ENCODE results near the gene KRT7. TPM values are rescaled to one million over a fixed set of nuclear protein-coding genes. Genes with fewer than 3 reads are reported as not detected.

The KRT7 gene
- total RNA-seq, 1 experiment from 2014 or later = 10.0 TPM

DNA sequence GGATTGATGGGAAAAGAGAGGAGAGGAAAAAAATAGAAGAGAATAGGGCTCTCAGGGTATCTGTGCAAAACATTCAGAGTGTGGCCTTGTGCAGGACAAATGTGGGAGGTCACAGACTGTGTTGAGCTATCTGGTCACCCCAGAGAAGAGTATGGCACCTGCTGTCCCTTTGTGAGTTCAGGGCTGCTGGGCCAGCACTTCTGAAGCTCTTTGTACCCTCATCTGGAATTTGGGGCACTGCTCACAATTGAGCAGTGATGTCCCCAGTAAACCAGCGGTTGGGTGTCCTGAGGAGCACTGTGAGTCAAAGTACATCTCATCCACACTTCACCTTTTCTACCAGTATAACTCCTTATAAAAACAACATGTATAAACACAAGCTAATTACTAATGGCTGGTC, 60.9 kb downstream of the KRT7 start:
- Histone ChIP-seq H4K8ac (replicated peaks; ENCODE audit: insufficient read length, low read depth, low read length) (no peak overlapping the region), H2BK20ac (ENCODE audit: low read depth, low read length, poor library complexity, severe bottlenecking) (no peak overlapping the region), H2AK5ac (ENCODE audit: insufficient read length, low read length) (no peak overlapping the region), H2BK5ac (ENCODE audit: insufficient read length, low read length) (no peak overlapping the region), H3K9me3 (ENCODE audit: control insufficient read depth, low read depth, low read length) (no peaks in the 10 kb centered on the region), H3K4me1 (ENCODE audit: insufficient read depth, low read length) (no peaks in the 10 kb centered on the region), H3K23me2 (ENCODE audit: insufficient read length, low read depth, low read length, poor library complexity, severe bottlenecking) (no peaks in the 10 kb centered on the region), H2AFZ (ENCODE audit: low read length) (no peak overlapping the region), H3K9ac (ENCODE audit: extremely low read depth, insufficient read length, low read length) (no peak overlapping the region), H3K27me3 (ENCODE audit: insufficient read depth, low read length) (no peaks in the 10 kb centered on the region; the same call in 1 of the 2 replicates), H3K18ac (ENCODE audit: insufficient read length, low read depth, low read length) (no peak overlapping the region), H2BK120ac (ENCODE audit: low read depth, low read length, poor library complexity, severe bottlenecking) (no peak overlapping the region), H3K4ac (ENCODE audit: low read depth, low read length) (no peak overlapping the region), H3K27ac (ENCODE audit: insufficient read length, low read depth, low read length) (no peak overlapping the region), H3K23ac (ENCODE audit: insufficient read length, low read depth, low read length) (no peak overlapping the region), H3K56ac (ENCODE audit: insufficient read length, low read depth, low read length) (no peak overlapping the region), H3K4me2 (ENCODE audit: insufficient read depth, insufficient read length, low read length) (no peak overlapping the region), H3K79me2 (ENCODE audit: insufficient read depth, low read length) (no peaks in the 10 kb centered on the region), H2BK15ac (ENCODE audit: low read depth, low read length) (no peak overlapping the region), H3K79me1 (ENCODE audit: insufficient read depth, low read depth, low read length, poor library complexity, severe bottlenecking) (no peaks in the 10 kb centered on the region), H4K91ac (ENCODE audit: insufficient read length, low read depth, low read length) (no peak overlapping the region), H3T11ph (ENCODE audit: low read length) (no peak overlapping the region), H4K5ac (ENCODE audit: insufficient read length, low read depth, low read length) (no peak overlapping the region), H4K20me1 (ENCODE audit: control insufficient read depth, insufficient read depth, insufficient read length) (no peaks in the 10 kb centered on the region), H3K14ac (ENCODE audit: insufficient read depth, low read length) (no peak overlapping the region), H2BK12ac (ENCODE audit: insufficient read length, low read depth, low read length) (no peak overlapping the region)
- Mint-ChIP-seq H3K27me3 (ENCODE audit: low read depth) (peaks cover 34% of the 10 kb centered on the region), H3K4me1 (peaks cover 0 to 4% of the 10 kb centered on the region in 2 experiments; a peak in 2 of 4 replicates), H3K9me3 (no peaks in the 10 kb centered on the region), H3K27ac (no peak overlapping the region), H3K4me3 (no peak overlapping the region), H3K36me3 (ENCODE audit: insufficient read depth in 1 of 3, low read depth in 3 of 3) (no peaks in the 10 kb centered on the region)
- TF ChIP-seq, protein P1, sequence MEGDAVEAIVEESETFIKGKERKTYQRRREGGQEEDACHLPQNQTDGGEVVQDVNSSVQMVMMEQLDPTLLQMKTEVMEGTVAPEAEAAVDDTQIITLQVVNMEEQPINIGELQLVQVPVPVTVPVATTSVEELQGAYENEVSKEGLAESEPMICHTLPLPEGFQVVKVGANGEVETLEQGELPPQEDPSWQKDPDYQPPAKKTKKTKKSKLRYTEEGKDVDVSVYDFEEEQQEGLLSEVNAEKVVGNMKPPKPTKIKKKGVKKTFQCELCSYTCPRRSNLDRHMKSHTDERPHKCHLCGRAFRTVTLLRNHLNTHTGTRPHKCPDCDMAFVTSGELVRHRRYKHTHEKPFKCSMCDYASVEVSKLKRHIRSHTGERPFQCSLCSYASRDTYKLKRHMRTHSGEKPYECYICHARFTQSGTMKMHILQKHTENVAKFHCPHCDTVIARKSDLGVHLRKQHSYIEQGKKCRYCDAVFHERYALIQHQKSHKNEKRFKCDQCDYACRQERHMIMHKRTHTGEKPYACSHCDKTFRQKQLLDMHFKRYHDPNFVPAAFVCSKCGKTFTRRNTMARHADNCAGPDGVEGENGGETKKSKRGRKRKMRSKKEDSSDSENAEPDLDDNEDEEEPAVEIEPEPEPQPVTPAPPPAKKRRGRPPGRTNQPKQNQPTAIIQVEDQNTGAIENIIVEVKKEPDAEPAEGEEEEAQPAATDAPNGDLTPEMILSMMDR (conservative IDR thresholded peaks at IDR 0.05) = no peak
- no peak for DNase-seq
- WGBS (ENCODE audit: extremely low coverage, insufficient read length, low lambda C conversion rate) = no CpG with 5 or more reads among the region's 1 CpG
